Left lung (tissue), 10 donors: ENCODE data around the gene EYA4. TPM values are rescaled to one million over a fixed set of nuclear protein-coding genes. Genes with fewer than 3 reads are reported as not detected.

Experiments
- ATAC-seq: fragments of 200-7000 bp; cut with Tn5 transposase; one replicate; pipeline ENCODE4 v1.9.1; 2020; ENCODE audit warnings: moderate library complexity
- DNase-seq, 4 donors: peaks; one replicate each; pipeline ENCODE4 v3.0.0-alpha.2; 2013 to 2020
- H3K27ac ChIP-seq, 2 donors: fragments of 200-600 bp; sonication (generic) in 1 of 2; one replicate each; pipeline versions ENCODE4 v1.5.0 to v1.8.0; 2020 to 2021
- H3K27me3 ChIP-seq, 2 donors: fragments of 200-600 bp; sonication (generic) in 1 of 2; one replicate each; pipeline versions ENCODE4 v1.5.0 to v1.8.0; 2020 to 2021
- H3K36me3 ChIP-seq, 2 donors: fragments of 200-600 bp; sonication (generic) in 1 of 2; one replicate each; pipeline versions ENCODE4 v1.5.0 to v1.8.0; 2020 to 2021
- H3K4me1 ChIP-seq, 2 donors: fragments of 200-600 bp; one replicate each; pipeline ENCODE4 v1.8.0; 2021
- H3K4me3 ChIP-seq, 2 donors: fragments of 200-600 bp; sonication (generic) in 1 of 2; one replicate each; pipeline versions ENCODE4 v1.5.0 to v1.8.0; 2020 to 2021; ENCODE audit warnings: mild to moderate bottlenecking in 1 of 2
- H3K9me3 ChIP-seq, 2 donors: fragments of 200-600 bp; sonication (generic) in 1 of 2; one replicate each; pipeline versions ENCODE4 v1.5.0 to v1.8.0; 2020 to 2021
- CTCF ChIP-seq, 2 donors: fragments of 200-600 bp; sonication (generic) in 1 of 2; IDR thresholded peaks; one replicate each; pipeline versions ENCODE4 v1.5.0 to v1.8.0; 2021; ENCODE audit warnings: antibody characterized with exemption in 2 of 2
- intact Hi-C, 2 donors: fragments of 100-400 bp; cut with DNase I; formaldehyde crosslinking; loops; one replicate each; pipeline versions ENCODE4 v1.11.2 to v1.14.2; 2022
- polyA plus RNA-seq, 6 donors: library from polyadenylated mRNA; unstranded; fragments of 120-200 nt; gene quantifications; one replicate each; pipeline ENCODE4 v1.2.1, GENCODE V29; 2013; ENCODE audit not compliant: insufficient read length in 6 of 6
- total RNA-seq, 2 donors: library from RNA; stranded (reverse); fragmentation: NEBNext Ultra II Directional; extraction: Animal tissue kit (Norgen Biotek cat#: 25700); gene quantifications; one replicate each; pipeline ENCODE4 v1.2.1, GENCODE V29; 2021
- donor health status: DM: no; HTN: yes; CAD: no.
- donor health status: DM: no; HTN: no; CAD: no.

EYA4 gene
- total and polyA plus RNA-seq, 8 donors: 1.0 to 9.8 (median 8.4) TPM

- no peak overlapping the region for H3K4me3 ChIP-seq
- intact Hi-C loops: no loop called here
- H3K36me3 ChIP-seq: no peaks in the 10 kb centered on the region
- DNase-seq: no peak
- no peaks in the 10 kb centered on the region for H3K9me3 ChIP-seq
- TF ChIP-seq CTCF (IDR thresholded peaks at IDR 0.05): no peak
- no peaks in the 10 kb centered on the region for H3K4me1 ChIP-seq
- no peak for ATAC-seq
- no peak overlapping the region for H3K27ac ChIP-seq
- H3K27me3 ChIP-seq: no peaks in the 10 kb centered on the region
Measured at GRCh38 chr6:133505681-133506080, 264.5 kb downstream of the EYA4 start.

GRCh38 chr6:133512410-133513016 lies 271.4 kb downstream of the EYA4 start:
- Histone ChIP-seq H3K4me3 (no peak overlapping the region), H3K4me1 (no peaks in the 10 kb centered on the region), H3K27ac (no peak overlapping the region), H3K27me3 (no peaks in the 10 kb centered on the region), H3K36me3 (no peaks in the 10 kb centered on the region), H3K9me3 (no peaks in the 10 kb centered on the region)
- TF ChIP-seq CTCF (IDR thresholded peaks at IDR 0.05): peak; percentile 41 to 65
- peak; percentile 76 for ATAC-seq
- intact Hi-C loops: loop anchor here in 1 of 2 donors (10.0 kb wide), 1 partner anchor 688 kb away; no protein-coding TSS in a partner anchor
- DNase-seq: peak in 2 of 4 donors; percentile 42 to 64

- no peaks in the 10 kb centered on the region for H3K4me1 ChIP-seq
- DNase-seq (no peak), ATAC-seq (no peak)
- H3K4me3 ChIP-seq: no peak overlapping the region
- intact Hi-C loops: no loop called here
- no peak for TF ChIP-seq CTCF (IDR thresholded peaks at IDR 0.05)
- no peaks in the 10 kb centered on the region for H3K9me3 ChIP-seq
- H3K36me3 ChIP-seq: no peaks in the 10 kb centered on the region
- no peak overlapping the region for H3K27ac ChIP-seq
- no peaks in the 10 kb centered on the region for H3K27me3 ChIP-seq
Measured at GRCh38 chr6:133523816-133524215, 282.7 kb downstream of the EYA4 start.

GRCh38 chr6:133526436-133526835 lies 285.3 kb downstream of the EYA4 start:
- no peaks in the 10 kb centered on the region for H3K4me1 ChIP-seq
- no peak for ATAC-seq
- H3K27ac ChIP-seq: no peak overlapping the region
- no peak for TF ChIP-seq CTCF (IDR thresholded peaks at IDR 0.05)
- no peak for DNase-seq
- no peaks in the 10 kb centered on the region for H3K27me3 ChIP-seq
- no peak overlapping the region for H3K4me3 ChIP-seq
- intact Hi-C loops: no loop called here
- H3K9me3 ChIP-seq: no peaks in the 10 kb centered on the region
- H3K36me3 ChIP-seq: no peaks in the 10 kb centered on the region

- H3K4me1 ChIP-seq: no peaks in the 10 kb centered on the region
- no peaks in the 10 kb centered on the region for H3K9me3 ChIP-seq
- ATAC-seq (no peak), DNase-seq (no peak)
- H3K27ac ChIP-seq: no peak overlapping the region
- no peak for TF ChIP-seq CTCF (IDR thresholded peaks at IDR 0.05)
- H3K27me3 ChIP-seq: no peaks in the 10 kb centered on the region
- H3K4me3 ChIP-seq: no peak overlapping the region
- H3K36me3 ChIP-seq: no peaks in the 10 kb centered on the region
- intact Hi-C loops: no loop called here
Measured at GRCh38 chr6:133528566-133528965, 287.4 kb downstream of the EYA4 start.
